Sigmoid colon (tissue), 4 donors: ENCODE data around the gene EGFL6.

Source experiments
- CTCF ChIP-seq, 4 experiments: fragments of 450-650 bp in 3 of 4; fragments of 200-600 bp in 1 of 4; IDR thresholded peaks; one replicate each; pipeline ENCODE4 v1.5.1; 2016 to 2019; ENCODE audit warnings: antibody characterized with exemption in 4 of 4, mild to moderate bottlenecking in 3 of 4, moderate library complexity in 2 of 4
- POLR2A ChIP-seq, 2 donors: fragments of 450-650 bp; IDR thresholded peaks; one replicate each; pipeline ENCODE4 v1.6.1; 2016; ENCODE audit warnings: antibody characterized with exemption in 2 of 2, mild to moderate bottlenecking in 2 of 2, moderate library complexity in 2 of 2
- POLR2AphosphoS5 ChIP-seq, 4 donors: sonication (generic); formaldehyde crosslinking; IDR thresholded peaks; one replicate each; pipeline ENCODE4 v1.6.1; 2017; ENCODE audit warnings: antibody characterized with exemption in 4 of 4

GRCh38 chrX:13650318-13650717 lies 80.9 kb downstream of the EGFL6 start:
- no peak for TF ChIP-seq CTCF (IDR thresholded peaks at IDR 0.05)
- no peak for TF ChIP-seq POLR2AphosphoS5 (IDR thresholded peaks at IDR 0.05)
- no peak for TF ChIP-seq POLR2A (IDR thresholded peaks at IDR 0.05)
